A549 (cell line): ENCODE measurements around the gene ANK2. TPM values are rescaled to one million over a fixed set of nuclear protein-coding genes. Genes with fewer than 3 reads are reported as not detected.

ENCODE experiments used
- ATAC-seq, 2 experiments: fragments of 200-7000 bp in 1 of 2; fragments of >200 bp in 1 of 2; cut with Nextera tagmentation in 1 of 2; cut with Tn5 transposase in 1 of 2; 3 replicates each; pipeline versions ENCODE4 v1.8.0 to v1.9.1; 2018 to 2020; ENCODE audit warnings: mild to moderate bottlenecking in 1 of 2, moderate library complexity in 1 of 2
- CTCF ChIA-PET: fragments of 300-600 bp; sonication (Branson Sonifier 250); formaldehyde crosslinking; extraction: SDS; loops from one replicate; lab custom pipeline; 2021; ENCODE audit warnings: antibody characterized with exemption, inconsistent platforms; lab: Yijun Ruan, JAX
- POLR2A ChIA-PET: fragments of 350-600 bp; formaldehyde crosslinking; extraction: SDS; loops from one replicate; lab custom pipeline; 2021; ENCODE audit warnings: antibody characterized with exemption, inconsistent platforms; lab: Yijun Ruan, JAX
- DNase-seq, 2 experiments: peaks; one replicate each; pipeline versions ENCODE4 v3.0.0 to v3.0.0-alpha.2; 2011 to 2016; ENCODE audit warnings: low read depth in 1 of 2, low spot score in 1 of 2
- FAIRE-seq: peaks from 2 replicates; lab custom pipeline; 2011; peaks lifted over from hg19 to GRCh38; lab: Jason Lieb, UNC
- H3K27ac ChIP-seq, 2 experiments: fragments of >200 bp; sonication (Bioruptor Twin); formaldehyde crosslinking; 3 replicates each; pipeline ENCODE4 v1.5.1; 2016 to 2017
- H3K4me1 ChIP-seq: fragments of >200 bp; sonication (Bioruptor Twin); formaldehyde crosslinking; 3 replicates; pipeline ENCODE4 v1.6.1; 2016
- H3K4me2 ChIP-seq: fragments of >200 bp; sonication (Bioruptor Twin); formaldehyde crosslinking; 3 replicates; pipeline ENCODE4 v1.6.1; 2016
- H3K4me3 ChIP-seq: fragments of >200 bp; sonication (Bioruptor Twin); formaldehyde crosslinking; 3 replicates; pipeline ENCODE4 v1.5.1; 2016
- H3K9me3 ChIP-seq: fragments of >200 bp; sonication (Bioruptor Twin); formaldehyde crosslinking; 3 replicates; pipeline ENCODE4 v1.6.1; 2016
- BHLHE40 ChIP-seq: IDR thresholded peaks from 2 replicates; pipeline ENCODE4 v1.6.1; 2012; ENCODE audit warnings: low read depth, low read length, inconsistent platforms
- CBX2 ChIP-seq: fragments of 200-600 bp; sonication (generic); IDR thresholded peaks from 2 replicates; pipeline ENCODE4 v1.6.1; 2016; ENCODE audit warnings: low read depth, mild to moderate bottlenecking, borderline replicate concordance
- CHD2 ChIP-seq: fragments of 150-350 bp; IDR thresholded peaks from 2 replicates; pipeline ENCODE4 v1.6.1; 2014; ENCODE audit warnings: low read length; ENCODE audit not compliant: partially characterized antibody
- FOSL2 ChIP-seq, 2 experiments: fragments of 450-650 bp in 1 of 2; fragments of >200 bp in 1 of 2; sonication (Bioruptor Twin) in 1 of 2; formaldehyde crosslinking; IDR thresholded peaks; 2 replicates each; pipeline versions ENCODE4 v1.5.0 to v1.6.1; 2016 to 2020; ENCODE audit warnings: mild to moderate bottlenecking in 1 of 2, moderate library complexity in 1 of 2
- HDAC2 ChIP-seq: fragments of 200-600 bp; sonication (generic); IDR thresholded peaks from 2 replicates; pipeline ENCODE4 v1.6.1; 2016
- HMGXB4 ChIP-seq: fragments of 250-450 bp; sonication (Bioruptor Pico); IDR thresholded peaks from 2 replicates; pipeline ENCODE4 v1.5.0; 2021; ENCODE audit warnings: mild to moderate bottlenecking, moderate library complexity, borderline replicate concordance
- JUNB ChIP-seq: fragments of >200 bp; sonication (Bioruptor Twin); formaldehyde crosslinking; IDR thresholded peaks from 2 replicates; pipeline ENCODE4 v1.6.1; 2016
- KDM1A ChIP-seq: fragments of 200-600 bp; sonication (generic); IDR thresholded peaks from 2 replicates; pipeline ENCODE4 v1.6.1; 2016; ENCODE audit warnings: low read depth, mild to moderate bottlenecking
- KDM5A ChIP-seq: fragments of 200-600 bp; sonication (generic); IDR thresholded peaks from 2 replicates; pipeline ENCODE4 v1.6.1; 2016; ENCODE audit warnings: antibody characterized with exemption, mild to moderate bottlenecking
- MYC ChIP-seq: IDR thresholded peaks from 2 replicates; pipeline ENCODE4 v1.6.1; 2012; ENCODE audit warnings: mild to moderate bottlenecking, inconsistent platforms, low read length, improper control_type of control experiment, borderline replicate concordance
- NFE2L2 ChIP-seq: fragments of 150-350 bp; conservative IDR thresholded peaks from 2 replicates; pipeline ENCODE4 v1.6.1; 2014; ENCODE audit warnings: low read length
- POLR2AphosphoS2 ChIP-seq: conservative IDR thresholded peaks from 2 replicates; pipeline ENCODE4 v1.6.1; 2012; ENCODE audit warnings: low read length, improper control_type of control experiment, inconsistent platforms
- TFCP2L1 ChIP-seq: fragments of 250-450 bp; sonication (Bioruptor Pico); IDR thresholded peaks from 2 replicates; pipeline ENCODE4 v1.5.0; 2021; ENCODE audit warnings: mild to moderate bottlenecking
- ZC3H11A ChIP-seq: fragments of 450-650 bp; IDR thresholded peaks from 2 replicates; pipeline ENCODE4 v1.6.1; 2014; ENCODE audit warnings: antibody characterized with exemption, mild to moderate bottlenecking
- ZFP36 ChIP-seq: fragments of 450-650 bp; IDR thresholded peaks from 2 replicates; pipeline ENCODE4 v1.6.1; 2014; ENCODE audit warnings: borderline replicate concordance; ENCODE audit not compliant: partially characterized antibody
- ZNF302 ChIP-seq: fragments of 250-450 bp; sonication (Bioruptor Pico); IDR thresholded peaks from 2 replicates; pipeline ENCODE4 v1.9.0; 2021; ENCODE audit warnings: inconsistent platforms, mild to moderate bottlenecking, moderate library complexity
- ZSCAN20 ChIP-seq: fragments of 250-450 bp; sonication (Bioruptor Pico); IDR thresholded peaks from 2 replicates; pipeline ENCODE4 v1.8.0; 2022; ENCODE audit warnings: mild to moderate bottlenecking, moderate library complexity
- WGBS: methylation state at CpG from one replicate; pipeline ENCODE4 v1.1.6; 2017; ENCODE audit errors: missing lambda C conversion rate; 5-methylcytosine and 5-hydroxymethylcytosine counted together
- polyA plus RNA-seq, 4 experiments: library from polyadenylated mRNA; depleted of rRNA in 3 of 4; stranded (reverse); fragments of >200 nt; fragmentation: RNase III in 1 of 4; extraction: RNeasy Plus Mini Kit Qiagen cat#74134 plus additional on column Dnase treatment in 1 of 4; gene quantifications; 2 replicates in 3 of 4; 3 replicates in 1 of 4; pipeline ENCODE4 v1.2.3, GENCODE V29; 2011 to 2017

Gene ANK2
- polyA plus RNA-seq, 2 of the 4 experiments (the other 2 are of a cell fraction): 1.4 to 3.1 TPM

DNA sequence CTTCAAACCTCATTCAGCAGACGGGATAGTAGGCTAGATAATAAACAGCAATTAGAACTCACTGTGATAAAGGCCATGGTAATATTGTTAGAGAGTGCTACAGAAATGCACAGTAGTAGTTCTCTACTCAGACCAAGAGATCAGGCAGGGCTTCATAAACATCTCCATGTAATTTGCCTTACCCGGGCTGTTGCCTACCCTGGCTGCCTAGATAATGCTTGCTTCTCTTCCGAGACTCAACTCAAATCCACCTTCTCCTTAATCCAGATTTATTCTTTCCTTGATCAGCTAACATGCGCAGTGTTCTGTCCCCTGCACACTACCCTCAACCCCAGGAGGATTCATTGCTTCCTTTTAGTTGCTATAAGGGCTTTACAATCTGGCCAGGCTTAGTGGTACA is 21.8 kb downstream of the ANK2 start:
- no peak for DNase-seq
- CTCF ChIA-PET: no interaction called here
- no peak for TF ChIP-seq CBX2
- no peak for TF ChIP-seq HMGXB4 (CRISPR knock-in tag)
- TF ChIP-seq HDAC2: no peak
- TF ChIP-seq KDM5A: no peak
- no peak for TF ChIP-seq FOSL2 (IDR thresholded peaks at IDR 0.05)
- TF ChIP-seq FOSL2 (CRISPR knock-in tag; IDR thresholded peaks at IDR 0.05): no peak
- TF ChIP-seq CHD2: no peak
- TF ChIP-seq NFE2L2: no peak
- no peak for TF ChIP-seq ZFP36
- TF ChIP-seq, all 56 proteins: peak for 0
- FAIRE-seq (no peak), ATAC-seq (no peak)
- Histone ChIP-seq H3K27ac (no peak overlapping the region), H3K4me2 (no peak overlapping the region), H3K4me3 (no peak overlapping the region), H3K9me3 (no peaks in the 10 kb centered on the region), H3K4me1 (no peaks in the 10 kb centered on the region)
- 85% methylated on average over 4 of the region's 4 CpGs for WGBS
- POLR2A ChIA-PET: no interaction called here

DNA sequence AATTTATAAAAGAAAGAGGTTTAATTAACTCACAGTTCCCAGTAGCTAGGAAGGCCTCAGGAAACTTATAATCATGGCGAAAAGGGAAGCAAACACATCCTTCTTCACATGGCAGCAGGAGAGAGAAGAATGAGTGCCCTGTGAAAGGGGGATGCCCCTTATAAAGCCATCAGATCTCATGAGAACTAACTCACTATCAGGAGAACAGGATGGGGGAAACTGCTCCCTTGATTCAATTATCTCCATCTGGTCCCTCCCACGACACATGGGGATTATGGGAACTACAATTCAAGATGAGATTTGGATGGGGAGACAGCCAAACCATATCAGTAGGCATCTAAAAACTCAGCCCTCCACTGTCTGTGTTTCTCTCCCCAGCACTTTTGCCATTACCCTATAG is 22.4 kb downstream of the ANK2 start:
- ATAC-seq: no peak
- Histone ChIP-seq H3K4me2 (no peak overlapping the region), H3K27ac (no peak overlapping the region), H3K4me1 (no peaks in the 10 kb centered on the region), H3K4me3 (no peak overlapping the region), H3K9me3 (no peaks in the 10 kb centered on the region)
- 67% methylated on average over 2 of the region's 2 CpGs for WGBS
- ChIA-PET POLR2A (no interaction called here), CTCF (no interaction called here)
- no peak for DNase-seq
- no peak for FAIRE-seq
- TF ChIP-seq KDM1A (no peak), MYC (no peak), KDM5A (no peak), ZFP36 (no peak), BHLHE40 (no peak)

GRCh38 chr4:113073451-113074005 is 24.1 kb downstream of the ANK2 start:
- Histone ChIP-seq H3K4me2 (no peak overlapping the region), H3K9me3 (no peaks in the 10 kb centered on the region), H3K4me3 (no peak overlapping the region), H3K4me1 (no peaks in the 10 kb centered on the region), H3K27ac (no peak overlapping the region)
- CTCF ChIA-PET: no interaction called here
- WGBS: 79% methylated on average over 9 of the region's 9 CpGs
- POLR2A ChIA-PET: no interaction called here
- DNase-seq (no peak), FAIRE-seq (no peak), ATAC-seq (no peak)
- TF ChIP-seq ZSCAN20 (CRISPR knock-in tag) (no peak), ZNF302 (CRISPR knock-in tag) (no peak), JUNB (no peak), POLR2AphosphoS2 (no peak)

DNA sequence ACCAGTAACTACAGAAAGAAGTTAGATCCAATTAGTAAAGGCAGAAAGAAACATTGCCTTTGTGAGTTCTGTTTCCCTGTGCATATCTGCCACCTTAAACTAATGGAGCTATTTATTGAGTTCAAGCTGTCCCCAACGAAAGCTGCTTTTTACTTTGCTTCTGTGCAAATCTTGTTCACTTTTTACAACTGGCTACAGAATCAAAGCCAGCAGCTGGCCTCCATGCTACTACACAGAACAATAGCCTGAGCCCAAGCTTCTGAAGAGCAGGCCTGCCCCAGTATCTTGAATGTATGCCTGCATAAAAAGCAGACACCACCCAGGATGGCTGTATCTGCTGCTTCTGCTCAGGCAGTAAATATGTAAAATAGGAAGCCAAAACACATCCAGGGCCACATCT is 28.1 kb downstream of the ANK2 start:
- DNase-seq: no peak
- Histone ChIP-seq H3K9me3 (no peaks in the 10 kb centered on the region), H3K27ac (no peak overlapping the region), H3K4me3 (no peak overlapping the region), H3K4me2 (no peak overlapping the region), H3K4me1 (peaks cover 8% of the 10 kb centered on the region; the same call in 2 of the 3 replicates)
- ChIA-PET CTCF (no interaction called here), POLR2A (no interaction called here)
- no peak for ATAC-seq
- FAIRE-seq: no peak
- TF ChIP-seq TFCP2L1 (CRISPR knock-in tag) (no peak), ZC3H11A (no peak)
- WGBS: 20% methylated on average over 1 of the region's 1 CpG
